GM19023 (cell line): ENCODE measurements around the gene HSPG2.

Experiments used
- ATAC-seq: cut with Tn5 transposase; IDR thresholded peaks from one replicate; pipeline ENCODE4 v1.9.1; 2021; ENCODE audit warnings: mild to moderate bottlenecking, moderate library complexity; ENCODE audit not compliant: unreplicated experiment

The HSPG2 gene

GRCh38 chr1:21774835-21775549 is 162.1 kb downstream of the HSPG2 start:
- no peak for ATAC-seq

DNA sequence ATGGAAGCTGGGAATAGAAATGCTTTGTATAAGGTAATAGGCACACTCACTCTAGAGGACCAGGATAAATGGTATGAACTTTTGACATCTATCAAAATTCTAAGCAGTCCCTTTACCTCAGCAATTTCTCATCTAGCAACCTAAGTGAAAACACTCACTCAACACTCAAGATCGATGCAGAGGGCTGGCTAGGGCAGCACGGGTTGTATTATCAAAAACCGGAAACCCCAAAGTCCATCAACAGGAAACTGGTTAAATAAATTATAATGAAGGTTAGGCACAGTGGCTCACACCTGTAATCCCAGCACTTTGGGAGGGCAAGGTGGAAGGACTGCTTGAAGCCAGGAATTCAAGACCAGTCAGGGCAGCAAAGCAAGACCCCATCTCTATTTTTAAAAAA is 163.5 kb downstream of the HSPG2 start:
- no peak for ATAC-seq
